GM18508 (cell line): ENCODE measurements around the gene PLXNA2.

Source experiments
- ATAC-seq: cut with Tn5 transposase; IDR thresholded peaks from one replicate; pipeline ENCODE4 v1.9.1; 2021; ENCODE audit warnings: moderate number of reproducible peaks; ENCODE audit not compliant: insufficient read depth, unreplicated experiment

PLXNA2 gene

DNA sequence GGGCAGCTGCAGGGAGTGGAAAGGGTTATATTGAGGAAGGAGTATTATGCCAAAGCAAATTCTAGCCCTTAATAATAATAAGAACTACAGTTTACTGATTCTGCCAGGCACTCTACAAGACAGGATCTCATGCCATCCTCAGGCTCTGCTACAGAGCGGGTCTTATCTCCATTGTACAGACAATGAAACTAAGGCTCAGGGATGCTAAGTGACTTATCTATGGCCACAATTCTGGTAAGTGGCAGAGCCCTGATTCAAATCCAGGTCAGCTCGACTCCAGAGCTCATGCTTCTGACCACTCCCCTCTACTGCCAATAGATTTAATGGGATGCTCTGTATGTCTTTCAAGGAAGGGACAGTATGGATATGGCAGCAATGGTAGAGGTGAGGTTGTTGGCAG is 187.1 kb downstream of the PLXNA2 start:
- ATAC-seq: no peak

DNA sequence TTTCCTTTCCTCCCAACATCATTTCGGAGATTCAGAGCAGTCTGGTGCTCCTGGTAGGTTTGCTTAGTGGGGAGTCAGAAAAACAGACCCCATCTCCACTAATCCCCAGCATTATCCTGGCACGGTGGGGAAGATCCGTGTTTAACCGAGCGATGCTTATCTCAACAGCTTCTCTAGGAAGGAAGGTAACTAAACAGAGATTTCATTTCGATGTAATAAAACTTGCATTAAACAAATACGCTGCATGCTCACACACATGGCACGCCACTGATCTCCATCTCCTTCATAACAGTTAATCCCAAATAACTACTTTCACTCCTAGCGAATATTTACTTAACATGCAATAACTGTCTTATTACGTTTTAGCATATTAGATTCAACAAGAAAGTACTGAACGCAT is 188.6 kb downstream of the PLXNA2 start:
- no peak for ATAC-seq

DNA sequence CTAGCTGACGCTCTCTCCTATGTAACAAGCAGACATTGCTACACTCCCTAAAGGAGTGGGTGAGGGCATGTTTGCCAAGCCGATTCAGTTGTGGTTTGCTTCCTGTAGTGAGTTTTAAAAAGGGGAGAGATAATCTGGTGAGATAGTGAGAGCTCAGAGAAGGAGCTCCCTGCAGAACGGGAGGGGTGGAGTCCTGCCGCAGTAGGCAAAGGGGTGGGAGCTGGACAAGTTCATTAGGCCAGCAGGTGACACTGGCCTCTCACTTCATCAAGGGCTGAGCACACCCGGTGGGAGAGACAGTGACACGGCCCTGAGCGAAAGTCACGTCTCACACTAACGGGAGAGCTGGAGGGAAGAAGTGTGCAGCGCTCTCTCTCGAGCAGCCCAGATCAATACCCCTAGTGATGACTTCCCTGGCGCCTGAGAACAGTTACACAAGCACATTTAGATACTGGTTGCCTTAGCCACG is 189.2 kb downstream of the PLXNA2 start:
- no peak for ATAC-seq

DNA sequence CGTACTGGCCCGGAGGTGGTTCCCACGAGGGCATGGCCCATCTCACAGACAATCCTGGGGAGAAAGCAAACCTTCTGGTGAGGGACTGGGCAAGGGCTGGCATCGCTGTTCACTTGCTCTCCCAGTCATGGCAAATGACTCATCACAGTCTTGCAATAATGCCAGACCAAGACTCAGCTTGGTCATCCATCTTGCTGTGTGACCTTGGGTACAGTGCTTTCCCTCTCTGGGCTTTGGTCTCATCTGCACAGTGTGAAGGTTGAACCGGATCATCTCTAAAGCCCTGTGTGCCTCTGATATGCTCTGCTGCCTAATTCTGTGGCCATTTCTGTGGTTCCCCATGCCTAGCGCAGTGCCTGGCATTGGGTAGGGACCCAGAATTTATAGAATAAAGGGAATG is 189.7 kb downstream of the PLXNA2 start:
- ATAC-seq: no peak

DNA sequence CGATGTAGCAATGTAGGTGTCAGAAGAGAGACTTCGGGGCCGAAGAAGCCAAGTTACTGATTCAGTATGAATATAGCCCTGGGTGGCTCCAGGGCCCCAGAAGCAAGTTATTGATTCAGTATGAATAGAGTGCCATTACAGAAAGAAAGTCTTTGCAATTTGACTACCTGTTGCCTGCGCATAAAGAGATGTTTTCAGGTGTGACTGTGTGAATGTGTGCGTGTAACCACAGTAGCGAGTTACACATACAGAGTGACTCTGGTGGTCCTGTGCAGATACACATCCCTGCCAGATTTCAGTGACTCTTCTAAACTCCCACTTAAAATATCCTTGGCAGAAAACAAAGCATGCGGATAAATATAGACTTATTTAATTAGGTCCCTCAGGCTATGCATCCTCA is 190.5 kb downstream of the PLXNA2 start:
- no peak for ATAC-seq

DNA sequence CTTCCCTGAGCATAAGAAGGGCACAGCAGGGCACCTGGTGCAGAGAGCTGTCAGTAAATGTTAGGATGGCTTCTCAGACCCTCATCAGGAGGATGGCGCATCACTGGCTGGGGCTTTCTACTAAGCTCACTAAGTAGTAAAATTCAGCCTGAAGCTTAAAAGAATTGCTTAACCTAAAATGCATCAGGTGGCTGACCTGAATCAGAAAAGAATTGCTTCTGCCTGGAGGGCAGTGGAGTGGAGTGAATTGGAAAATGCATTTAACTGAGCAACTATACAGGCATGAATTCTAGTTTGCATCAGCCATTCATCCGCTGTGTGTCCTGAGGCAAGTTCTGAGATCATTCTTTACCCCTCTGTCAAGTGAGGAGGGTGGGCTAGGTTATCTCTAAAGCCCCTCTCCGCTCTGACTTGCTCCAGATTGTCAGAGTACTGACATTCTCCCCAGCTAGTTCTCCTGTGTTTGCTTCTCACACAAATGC is 191.2 kb downstream of the PLXNA2 start:
- ATAC-seq: no peak

DNA sequence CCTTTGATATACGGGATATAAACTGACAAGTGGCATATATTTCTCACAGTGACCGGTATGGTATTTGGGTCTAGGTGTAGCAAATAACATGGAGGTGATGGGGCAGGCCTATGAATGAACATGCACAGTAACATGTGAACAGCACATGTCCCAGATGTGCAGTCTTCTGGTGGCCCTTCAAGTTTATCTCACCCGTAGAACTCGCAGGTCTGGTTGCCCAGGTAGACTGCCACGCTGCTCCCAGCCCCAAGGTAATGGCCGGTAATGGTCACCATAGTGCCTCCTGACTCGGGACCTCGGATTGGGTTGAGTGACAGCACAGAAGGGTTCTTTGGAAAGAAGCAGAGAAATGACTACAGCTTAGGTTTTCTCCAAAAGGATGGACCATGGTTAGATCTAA is 192.0 kb downstream of the PLXNA2 start:
- no peak for ATAC-seq

DNA sequence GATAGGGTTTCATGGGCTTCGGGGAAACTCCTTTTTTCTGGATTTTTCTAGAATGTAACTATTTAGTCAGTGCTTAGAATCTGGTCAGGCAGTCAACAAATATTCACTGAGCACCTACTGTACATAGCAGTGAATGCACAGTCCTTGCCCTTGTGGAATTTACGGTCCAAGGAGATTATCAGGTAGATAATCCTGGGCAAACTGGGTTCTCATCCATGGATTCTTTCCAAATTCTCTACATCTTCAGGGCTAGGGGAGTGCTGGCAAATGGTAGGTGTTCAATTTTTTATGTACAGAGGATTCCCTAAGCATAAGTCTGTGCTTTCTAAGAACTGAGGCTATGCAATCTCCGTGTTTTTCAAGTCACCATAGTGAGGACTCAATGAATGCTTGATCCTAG is 192.5 kb downstream of the PLXNA2 start:
- ATAC-seq: no peak

DNA sequence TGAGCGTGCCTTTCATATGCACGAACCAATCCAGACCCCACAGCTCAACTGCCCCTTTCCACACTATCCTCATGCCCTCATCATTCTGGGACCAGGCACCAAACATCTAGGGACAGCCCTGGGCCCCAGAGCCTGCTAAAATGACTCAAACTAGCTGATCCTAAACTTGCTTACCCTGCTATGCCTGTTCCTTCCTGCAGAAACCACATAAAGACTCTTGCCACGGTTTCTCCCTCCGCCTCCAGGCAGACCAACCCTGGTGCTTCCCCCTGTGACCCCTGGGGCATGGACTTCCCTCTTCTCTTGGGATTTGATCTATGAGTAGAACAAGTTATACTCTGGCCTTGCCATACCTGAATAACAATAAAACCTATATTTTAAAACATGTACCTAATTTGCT is 195.3 kb downstream of the PLXNA2 start:
- ATAC-seq: no peak

DNA sequence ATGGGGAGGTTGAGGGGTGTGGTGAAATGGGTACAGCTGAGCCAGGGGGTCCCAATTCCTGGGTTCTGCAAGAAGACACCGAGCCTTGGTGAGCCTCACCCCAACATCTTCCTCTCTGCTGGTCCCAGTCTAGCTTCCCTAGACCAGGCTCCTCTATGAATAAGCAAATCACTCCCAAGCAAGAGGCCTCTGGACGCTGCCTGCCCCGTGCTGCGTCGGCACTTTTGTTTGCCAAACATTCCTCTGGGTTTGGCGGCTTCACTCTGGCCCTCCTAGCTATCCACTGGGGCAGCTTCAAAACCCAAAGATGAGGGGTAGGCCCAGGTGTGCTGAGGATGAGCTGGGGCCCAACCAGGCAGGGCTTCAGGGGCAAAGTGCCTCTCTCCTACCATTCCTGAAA is 196.2 kb downstream of the PLXNA2 start:
- no peak for ATAC-seq

DNA sequence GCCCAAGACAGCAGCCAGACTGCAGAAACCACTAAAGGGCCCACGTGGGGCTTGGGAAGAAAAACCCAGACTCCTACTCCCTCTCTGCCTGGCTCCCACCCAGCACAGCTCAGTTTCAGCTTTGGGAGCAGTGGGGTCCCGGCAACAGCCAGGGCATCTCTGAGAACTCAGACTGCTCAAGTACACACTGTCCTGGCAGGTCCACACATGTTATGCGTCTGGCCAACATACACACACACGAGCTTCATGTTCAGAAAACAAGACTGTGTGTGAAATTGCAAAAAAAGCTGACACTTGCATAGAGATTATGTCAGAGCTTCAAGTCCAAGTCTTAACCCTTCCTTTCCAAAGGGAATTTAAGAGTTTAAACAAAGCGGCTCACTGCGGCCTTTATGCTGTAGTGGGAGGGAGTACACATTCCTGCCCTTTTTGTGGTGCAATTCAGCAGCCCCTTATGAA is 196.7 kb downstream of the PLXNA2 start:
- no peak for ATAC-seq

DNA sequence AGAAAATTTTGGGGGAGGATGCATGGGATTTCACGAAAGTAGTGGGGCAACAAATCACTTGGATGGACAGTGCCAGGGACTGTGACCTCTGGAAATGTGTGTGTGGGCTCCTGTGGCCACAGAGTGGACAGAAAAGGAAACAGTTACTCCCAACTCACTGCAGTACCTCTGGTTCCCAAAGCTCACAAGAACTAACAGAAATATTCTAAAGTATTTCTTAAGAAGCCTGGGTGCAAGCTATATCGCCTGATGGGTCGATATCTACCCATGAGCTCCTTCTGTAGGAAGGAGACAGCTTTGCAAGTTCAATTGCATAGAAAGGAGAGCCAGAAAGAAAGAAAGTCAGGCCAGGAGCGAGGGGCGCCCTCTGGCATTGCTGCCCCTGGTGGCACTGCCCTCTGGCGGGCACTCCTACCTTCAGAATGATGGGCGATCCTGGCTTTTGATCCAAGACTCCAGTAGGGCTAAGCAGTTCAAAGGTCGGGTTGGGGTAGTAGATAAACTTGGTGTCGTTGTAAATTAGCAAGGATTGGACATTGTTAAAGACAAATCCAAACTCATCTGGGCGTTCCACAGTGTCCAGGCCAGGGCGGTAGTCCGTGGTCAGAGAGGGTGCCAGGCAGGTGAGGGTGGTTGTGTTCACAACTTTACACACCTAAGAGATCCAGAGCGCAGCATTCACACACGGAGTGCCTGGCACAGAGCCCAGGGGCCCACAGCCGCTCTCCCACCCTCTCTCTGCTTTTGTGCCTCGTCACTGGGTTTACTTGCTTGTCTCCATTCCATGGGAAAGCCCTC is 198.5 kb downstream of the PLXNA2 start:
- no peak for ATAC-seq

DNA sequence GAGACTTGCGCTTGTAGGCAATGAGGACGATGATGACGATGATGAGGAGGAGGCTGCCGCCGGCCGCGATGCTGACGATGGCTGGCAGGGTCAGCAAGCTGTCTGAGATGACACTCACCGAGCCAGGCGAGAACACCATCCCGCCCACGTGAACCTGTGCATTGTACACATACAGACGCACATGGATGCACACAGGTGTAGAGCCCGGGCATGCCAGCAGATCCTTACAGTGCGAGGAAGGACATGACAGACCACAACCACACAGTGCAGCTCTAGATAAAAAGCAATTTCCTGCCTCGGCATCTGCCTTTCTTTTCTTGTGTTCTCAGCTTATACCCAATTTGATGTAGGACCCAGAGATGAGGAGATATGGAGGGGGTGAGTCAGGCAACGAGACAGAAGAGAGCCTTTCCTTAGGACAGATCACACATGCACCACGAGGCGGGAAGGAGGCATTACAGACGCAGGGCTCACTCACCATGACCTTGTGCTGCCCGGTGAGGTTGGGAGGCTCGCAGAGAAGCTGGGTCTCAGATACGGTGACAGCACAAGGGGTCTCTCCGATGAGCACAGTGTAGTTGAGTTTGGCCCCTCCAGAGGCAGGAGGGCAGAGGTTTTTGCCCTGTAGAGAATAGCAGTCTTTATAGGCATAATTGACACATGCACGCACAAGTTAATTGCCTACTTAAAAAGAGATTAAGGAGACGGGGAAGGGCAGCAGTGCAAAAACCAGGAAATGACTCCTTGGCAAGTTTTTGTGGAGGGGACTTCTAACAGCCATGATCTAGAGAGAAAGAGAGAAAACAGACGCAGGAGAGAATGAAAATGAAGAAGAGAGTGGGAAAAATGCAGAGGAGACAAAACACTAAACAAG is 199.4 kb downstream of the PLXNA2 start:
- no peak for ATAC-seq

DNA sequence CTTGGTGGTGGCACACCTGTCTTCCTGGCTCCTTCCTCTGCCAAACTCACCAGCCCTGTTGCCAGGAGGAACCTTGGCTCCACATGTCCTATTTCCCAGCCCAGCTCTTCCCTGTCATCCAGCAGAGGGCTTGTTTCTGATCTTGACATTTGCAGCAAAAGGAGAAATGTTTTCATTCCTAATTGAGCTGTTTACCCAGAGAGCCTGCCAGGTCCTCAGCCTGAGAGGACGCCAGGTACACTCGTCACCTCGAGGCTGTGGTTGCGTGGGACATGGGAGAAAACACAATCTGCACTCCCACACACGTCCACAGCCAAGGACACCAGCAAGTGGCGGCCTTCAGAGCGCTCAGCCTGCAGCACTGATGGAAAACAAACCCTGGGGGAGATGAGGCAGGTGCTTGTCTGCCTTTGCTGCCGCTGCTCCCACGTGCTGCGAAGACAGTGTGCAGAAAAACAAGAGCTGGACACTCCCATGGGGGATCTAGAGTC is 200.4 kb downstream of the PLXNA2 start:
- ATAC-seq: no peak

DNA sequence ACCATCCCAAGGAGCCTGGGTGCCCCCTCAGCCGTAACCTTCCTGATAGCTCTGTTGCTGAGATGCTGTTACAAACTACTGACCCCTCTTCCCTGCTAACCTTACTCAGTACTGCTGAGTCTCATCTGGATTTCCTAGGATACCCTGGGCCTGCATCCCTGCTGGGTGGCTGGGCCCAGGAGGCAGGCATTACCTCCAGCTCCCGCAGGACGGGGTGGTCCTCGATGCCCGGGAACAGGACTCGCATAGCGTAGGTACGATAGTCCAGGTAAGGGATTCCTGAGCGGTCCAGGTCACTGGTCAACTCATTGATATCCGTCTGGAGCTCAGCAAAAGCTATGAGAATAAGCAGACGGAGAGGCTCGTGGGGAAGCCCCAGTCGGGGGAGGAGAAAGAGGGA is 201.3 kb downstream of the PLXNA2 start:
- ATAC-seq: no peak

DNA sequence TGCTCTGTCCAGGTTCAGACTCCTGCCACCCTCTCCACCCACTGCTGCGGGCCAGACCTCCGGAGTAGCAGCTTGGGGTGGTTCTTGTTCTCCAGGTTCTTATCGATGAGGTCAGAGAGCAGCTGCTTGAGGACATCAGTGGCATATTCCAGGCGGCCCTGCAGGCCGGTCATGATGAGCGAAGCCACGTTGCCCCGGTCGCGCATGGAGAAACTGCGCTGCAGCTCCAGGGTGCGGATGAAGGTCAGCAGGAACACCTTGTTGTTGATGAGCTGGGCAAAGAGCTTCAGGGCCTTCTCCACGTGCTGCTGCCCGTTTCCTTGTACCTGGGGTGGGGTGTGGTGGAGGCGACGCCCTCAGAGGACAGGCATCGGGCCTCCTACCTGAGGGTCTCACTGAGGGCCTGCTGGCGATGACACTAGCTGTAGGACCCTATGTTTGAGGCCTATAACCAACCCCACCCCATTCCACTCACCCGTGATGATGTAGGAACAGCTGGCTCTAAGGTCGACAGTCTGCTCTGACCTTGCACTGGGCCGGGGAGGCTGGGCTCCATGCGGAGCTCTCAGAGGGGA is 202.1 kb downstream of the PLXNA2 start:
- no peak for ATAC-seq

DNA sequence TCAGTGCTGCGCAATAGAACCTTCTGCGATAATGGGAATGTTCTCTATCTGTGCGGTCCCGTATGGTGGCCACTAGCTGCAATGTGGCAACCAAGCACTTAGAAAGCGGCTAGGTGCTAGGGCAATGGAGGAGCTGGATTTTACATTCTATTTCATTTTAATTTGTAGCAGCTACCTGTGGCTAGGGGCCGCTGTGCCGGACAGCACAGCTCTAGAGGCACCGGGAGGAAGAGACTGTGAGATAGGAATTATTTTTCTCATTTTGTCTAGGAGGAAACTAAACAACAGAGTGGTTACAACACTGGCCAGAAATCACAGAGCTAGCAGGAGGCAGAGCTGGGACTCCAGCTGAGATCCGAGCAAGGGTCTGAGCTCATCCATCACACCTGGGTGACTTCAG is 202.7 kb downstream of the PLXNA2 start:
- ATAC-seq: no peak

DNA sequence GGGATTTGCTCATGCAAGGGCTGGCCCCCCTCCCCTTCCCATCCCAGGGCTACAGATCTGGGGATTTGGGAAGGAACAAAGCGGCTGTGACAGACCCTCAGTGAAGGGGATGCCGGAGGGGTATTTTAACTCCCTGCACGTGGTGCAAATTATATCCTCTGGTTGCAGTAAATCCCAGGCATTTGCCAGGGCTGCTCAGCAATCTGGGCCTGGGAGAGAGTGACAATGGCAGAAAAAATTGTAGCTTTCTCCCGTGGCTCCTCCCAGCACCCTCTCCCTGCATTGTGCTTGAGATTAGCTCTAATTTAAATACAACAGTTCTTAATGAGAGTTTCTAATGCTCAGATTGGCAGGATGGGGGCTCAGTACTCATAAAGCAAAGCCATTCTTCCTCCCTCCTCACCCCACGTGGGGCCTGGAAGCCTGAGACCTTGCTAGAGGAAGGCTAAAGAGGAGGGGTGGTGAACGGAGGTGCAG is 203.3 kb downstream of the PLXNA2 start:
- no peak for ATAC-seq

DNA sequence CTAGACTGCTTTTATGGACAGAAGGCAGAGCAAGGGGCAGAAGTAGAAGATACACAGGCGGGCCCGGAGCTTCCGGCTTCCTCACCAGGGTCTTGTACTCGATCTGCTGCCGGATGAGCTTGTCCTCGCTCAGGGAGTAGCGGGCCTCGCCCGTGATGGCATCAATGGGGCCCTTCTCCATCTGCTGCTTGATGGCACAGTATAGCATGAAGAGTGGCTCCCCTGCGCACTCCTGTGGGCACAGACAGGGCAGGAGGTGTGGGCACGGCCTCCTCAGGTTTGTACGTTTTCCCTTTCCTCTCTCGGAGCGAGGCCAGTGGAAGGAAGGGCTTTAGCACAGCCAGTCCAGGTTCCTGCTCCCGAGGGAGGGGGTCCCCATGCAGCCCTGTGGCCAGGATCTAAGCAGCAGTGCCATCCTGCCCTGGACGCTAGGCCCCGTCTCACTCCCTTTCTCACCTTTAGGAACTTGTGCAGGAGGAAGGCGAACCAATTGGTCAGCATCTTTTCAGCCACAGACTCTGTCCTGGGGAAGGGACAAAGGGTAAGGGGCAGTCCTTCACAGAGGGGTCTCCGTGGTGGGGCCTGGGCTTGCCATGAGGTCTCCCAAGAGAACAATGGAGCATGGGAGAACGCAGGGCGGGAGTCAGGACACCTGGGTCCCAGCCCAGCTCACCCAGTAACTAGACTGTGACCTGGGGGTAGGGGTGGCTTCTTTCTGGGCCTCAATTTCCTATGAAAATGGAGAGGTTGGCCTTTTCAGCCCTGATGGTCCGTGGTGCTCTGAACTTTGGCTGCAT is 204.4 kb downstream of the PLXNA2 start:
- ATAC-seq: no peak

DNA sequence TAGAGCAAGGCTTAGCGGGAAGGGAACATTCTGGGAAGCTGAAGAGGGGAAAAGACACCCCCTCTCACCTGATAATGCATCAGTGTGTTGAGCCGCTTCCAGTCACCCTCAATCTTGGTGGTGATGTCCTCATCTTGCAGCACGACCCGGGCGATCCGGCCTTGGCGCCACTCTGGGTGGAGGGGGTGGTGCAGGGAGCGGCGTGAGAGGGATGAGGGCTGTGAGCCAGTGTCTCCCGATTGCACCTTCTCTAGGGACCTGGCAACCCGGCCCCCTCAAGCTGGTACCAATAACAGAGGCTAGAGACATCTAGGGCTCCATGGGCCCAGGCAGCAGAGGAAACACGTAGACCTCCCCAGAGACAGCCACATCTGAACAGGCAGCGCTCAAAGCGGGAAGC is 205.9 kb downstream of the PLXNA2 start:
- no peak for ATAC-seq
